Mesendoderm (in vitro differentiated cells): ENCODE results near the gene CTNNA1.

ENCODE experiments used
- DNase-seq: peaks from one replicate; pipeline ENCODE4 v3.0.0; 2013
- H2AK5ac ChIP-seq: 2 replicates; pipeline ENCODE4 v1.6.1; 2013; ENCODE audit warnings: low read length, inconsistent platforms
- H2BK120ac ChIP-seq: 2 replicates; pipeline ENCODE4 v1.6.1; 2013; ENCODE audit warnings: low read depth, mild to moderate bottlenecking, low read length, moderate library complexity, mixed read lengths
- H2BK15ac ChIP-seq: replicated peaks from 2 replicates; pipeline ENCODE4 v1.6.1; 2013; ENCODE audit warnings: low read depth, mild to moderate bottlenecking, moderate library complexity
- H2BK5ac ChIP-seq: 2 replicates; pipeline ENCODE4 v1.6.1; 2013; ENCODE audit warnings: low read length, inconsistent platforms
- H3K18ac ChIP-seq: 2 replicates; pipeline ENCODE4 v1.6.1; 2013; ENCODE audit warnings: mild to moderate bottlenecking, low read length, mixed read lengths
- H3K23ac ChIP-seq: one replicate; pipeline ENCODE4 v1.6.1; 2013; ENCODE audit warnings: low read length
- H3K27ac ChIP-seq: 2 replicates; pipeline ENCODE4 v1.5.1; 2013; ENCODE audit warnings: low read depth, mild to moderate bottlenecking, inconsistent platforms, low read length, moderate library complexity
- H3K27me3 ChIP-seq: 2 replicates; pipeline ENCODE4 v1.6.1; 2013; ENCODE audit warnings: low read length, control low read depth, mild to moderate bottlenecking, inconsistent platforms; ENCODE audit not compliant: insufficient read depth, poor library complexity
- H3K36me3 ChIP-seq: 2 replicates; pipeline ENCODE4 v1.6.1; 2013; ENCODE audit warnings: low read length, inconsistent platforms; ENCODE audit not compliant: control insufficient read depth, insufficient read depth
- H3K4ac ChIP-seq: one replicate; pipeline ENCODE4 v1.6.1; 2013; ENCODE audit warnings: low read depth, mild to moderate bottlenecking, low read length, moderate library complexity
- H3K4me1 ChIP-seq: 2 replicates; pipeline ENCODE4 v1.6.1; 2013; ENCODE audit warnings: low read depth, low read length, inconsistent platforms; ENCODE audit not compliant: control insufficient read depth
- H3K4me2 ChIP-seq: 2 replicates; pipeline ENCODE4 v1.6.1; 2013; ENCODE audit warnings: low read length
- H3K4me3 ChIP-seq: 2 replicates; pipeline ENCODE4 v1.5.1; 2013; ENCODE audit warnings: mild to moderate bottlenecking, low read length
- H3K56ac ChIP-seq: one replicate; pipeline ENCODE4 v1.6.1; 2013; ENCODE audit warnings: low read length
- H3K79me1 ChIP-seq: 2 replicates; pipeline ENCODE4 v1.6.1; 2013; ENCODE audit warnings: low read length, inconsistent platforms
- H3K79me2 ChIP-seq: 2 replicates; pipeline ENCODE4 v1.6.1; 2013; ENCODE audit warnings: mild to moderate bottlenecking, low read length; ENCODE audit not compliant: control insufficient read depth, insufficient read depth
- H3K9ac ChIP-seq: 2 replicates; pipeline ENCODE4 v1.6.1; 2013; ENCODE audit warnings: low read length, inconsistent platforms
- H4K5ac ChIP-seq: one replicate; pipeline ENCODE4 v1.6.1; 2013; ENCODE audit warnings: low read length
- H4K8ac ChIP-seq: one replicate; pipeline ENCODE4 v1.6.1; 2013; ENCODE audit warnings: low read depth, mild to moderate bottlenecking, control low read depth, low read length, moderate library complexity
- WGBS: extraction: QIAGEN DNeasy Blood & Tissue Kit; methylation state at CpG from one replicate; pipeline ENCODE4 v1.1.7; 2013; ENCODE audit warnings: low lambda C conversion rate, missing lambda C conversion rate; ENCODE audit not compliant: insufficient coverage; ENCODE audit errors: extremely low coverage; 5-methylcytosine and 5-hydroxymethylcytosine counted together

CTNNA1 gene

DNA sequence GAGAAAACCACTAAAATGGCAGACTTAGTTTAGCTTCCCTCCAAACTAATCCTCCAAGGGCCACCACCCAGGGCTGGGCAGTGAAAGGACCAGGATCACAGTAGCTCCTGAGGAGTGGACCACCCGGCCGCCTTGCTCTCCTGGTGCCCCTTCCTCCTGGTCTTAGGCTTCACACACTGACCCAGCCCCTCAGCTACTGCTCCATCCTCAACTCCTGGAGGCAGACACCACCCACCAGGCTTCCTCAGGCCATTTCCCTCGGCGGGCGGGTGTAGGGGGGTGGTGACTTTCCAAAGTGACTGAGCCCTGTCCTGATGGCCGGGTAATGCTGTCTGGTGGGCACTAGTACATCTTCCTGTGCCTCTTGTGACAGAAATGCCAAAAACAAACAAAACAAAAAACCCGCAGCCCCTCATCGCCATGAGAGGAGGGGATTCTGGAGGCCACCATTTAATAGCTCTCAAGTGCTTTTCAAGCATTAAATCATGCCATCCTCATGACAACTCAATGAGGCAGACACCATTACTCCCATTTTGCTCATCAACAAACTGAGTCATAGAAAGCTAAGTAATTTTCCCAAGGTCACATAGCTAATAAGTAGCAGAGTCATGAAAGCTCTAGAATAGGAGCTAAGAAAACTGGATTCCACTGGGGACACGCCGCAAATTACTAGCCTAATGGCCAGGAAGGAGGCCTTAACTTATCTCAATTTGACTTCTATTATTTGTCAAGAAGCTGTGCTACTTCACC, 213.2 kb downstream of the CTNNA1 start:
- Histone ChIP-seq H3K9ac (no peak overlapping the region), H3K79me2 (no peaks in the 10 kb centered on the region), H3K27me3 (no peaks in the 10 kb centered on the region), H3K79me1 (no peaks in the 10 kb centered on the region), H3K36me3 (no peaks in the 10 kb centered on the region), H3K27ac (no peak overlapping the region), H2BK5ac (no peak overlapping the region), H3K4ac (no peak overlapping the region), H3K18ac (no peak overlapping the region), H3K23ac (no peak overlapping the region), H3K4me1 (peaks cover 12% of the 10 kb centered on the region), H4K8ac (no peak overlapping the region), H3K56ac (no peak overlapping the region), H2BK120ac (no peak overlapping the region), H2BK15ac (no peak overlapping the region), H3K4me2 (no peak overlapping the region), H3K4me3 (no peak overlapping the region), H4K5ac (no peak overlapping the region), H2AK5ac (no peak overlapping the region)
- no peak for DNase-seq
- no CpG with 5 or more reads among the region's 10 CpGs for WGBS

- H4K8ac ChIP-seq, result no peak overlapping the region
- H3K56ac ChIP-seq, result no peak overlapping the region
- H3K4ac ChIP-seq, result no peak overlapping the region
- no peak overlapping the region for H2BK120ac ChIP-seq
- no peaks in the 10 kb centered on the region for H3K79me1 ChIP-seq
- H3K4me2 ChIP-seq, result no peak overlapping the region
- H3K27me3 ChIP-seq, result no peaks in the 10 kb centered on the region
- H3K18ac ChIP-seq, result no peak overlapping the region
- peaks cover 12% of the 10 kb centered on the region for H3K4me1 ChIP-seq
- H3K36me3 ChIP-seq, result no peaks in the 10 kb centered on the region
- no peak overlapping the region for H3K9ac ChIP-seq
- no peak overlapping the region for H3K4me3 ChIP-seq
- H2AK5ac ChIP-seq, result no peak overlapping the region
- H4K5ac ChIP-seq, result no peak overlapping the region
- H3K23ac ChIP-seq, result no peak overlapping the region
- H2BK15ac ChIP-seq, result no peak overlapping the region
- DNase-seq, result no peak
- H3K27ac ChIP-seq, result no peak overlapping the region
- WGBS, result no CpG with 5 or more reads among the region's 10 CpGs
- no peak overlapping the region for H2BK5ac ChIP-seq
- no peaks in the 10 kb centered on the region for H3K79me2 ChIP-seq
Measured at GRCh38 chr5:138967791-138968448, 214.7 kb downstream of the CTNNA1 start.

GRCh38 chr5:138968601-138969000, 215.4 kb downstream of the CTNNA1 start:
- H3K23ac ChIP-seq, result no peak overlapping the region
- H3K18ac ChIP-seq, result no peak overlapping the region
- H2BK15ac ChIP-seq, result no peak overlapping the region
- no peak overlapping the region for H2AK5ac ChIP-seq
- H2BK120ac ChIP-seq, result no peak overlapping the region
- no peak overlapping the region for H3K4me3 ChIP-seq
- no peak overlapping the region for H2BK5ac ChIP-seq
- H3K56ac ChIP-seq, result no peak overlapping the region
- no peak overlapping the region for H3K4me2 ChIP-seq
- H3K79me2 ChIP-seq, result no peaks in the 10 kb centered on the region
- H3K27me3 ChIP-seq, result no peaks in the 10 kb centered on the region
- no peak overlapping the region for H3K4ac ChIP-seq
- no peak overlapping the region for H3K27ac ChIP-seq
- no CpG with 5 or more reads among the region's 4 CpGs for WGBS
- H3K4me1 ChIP-seq, result peaks cover 9% of the 10 kb centered on the region
- no peak overlapping the region for H4K8ac ChIP-seq
- no peaks in the 10 kb centered on the region for H3K36me3 ChIP-seq
- H3K79me1 ChIP-seq, result no peaks in the 10 kb centered on the region
- no peak overlapping the region for H3K9ac ChIP-seq
- H4K5ac ChIP-seq, result no peak overlapping the region
- DNase-seq, result no peak

GRCh38 chr5:138969323-138970002, 216.2 kb downstream of the CTNNA1 start:
- Histone ChIP-seq H3K18ac (no peak overlapping the region), H2BK120ac (no peak overlapping the region), H3K36me3 (no peaks in the 10 kb centered on the region), H3K56ac (no peak overlapping the region), H2BK5ac (no peak overlapping the region), H3K23ac (no peak overlapping the region), H3K4ac (no peak overlapping the region), H4K5ac (no peak overlapping the region), H3K9ac (no peak overlapping the region), H3K27ac (no peak overlapping the region), H4K8ac (no peak overlapping the region), H2BK15ac (no peak overlapping the region), H3K4me1 (peaks cover 5% of the 10 kb centered on the region), H3K79me2 (no peaks in the 10 kb centered on the region), H3K4me2 (no peak overlapping the region), H3K4me3 (no peak overlapping the region), H3K27me3 (no peaks in the 10 kb centered on the region), H2AK5ac (no peak overlapping the region), H3K79me1 (no peaks in the 10 kb centered on the region)
- no CpG with 5 or more reads among the region's 5 CpGs for WGBS
- DNase-seq, result no peak

- Histone ChIP-seq H3K79me1 (no peaks in the 10 kb centered on the region), H4K8ac (no peak overlapping the region), H4K5ac (no peak overlapping the region), H3K18ac (no peak overlapping the region), H2BK15ac (no peak overlapping the region), H3K27me3 (no peaks in the 10 kb centered on the region), H3K9ac (no peak overlapping the region), H3K4ac (no peak overlapping the region), H2BK120ac (no peak overlapping the region), H3K36me3 (no peaks in the 10 kb centered on the region), H2AK5ac (no peak overlapping the region), H3K4me1 (no peaks in the 10 kb centered on the region), H3K23ac (no peak overlapping the region), H3K27ac (no peak overlapping the region), H3K4me3 (no peak overlapping the region), H3K56ac (no peak overlapping the region), H2BK5ac (no peak overlapping the region), H3K79me2 (no peaks in the 10 kb centered on the region), H3K4me2 (no peak overlapping the region)
- no peak for DNase-seq
- WGBS, result no CpG with 5 or more reads among the region's 1 CpG
Measured at GRCh38 chr5:138972230-138972629, 219.0 kb downstream of the CTNNA1 start.
